ENCODE results near the gene LIPE.

LIPE gene

GRCh38 chr19:42380155-42380554, 47.0 kb downstream of the LIPE start:
- no peak for DNase-seq (ENCODE audit: low spot score)

- no peak for DNase-seq (ENCODE audit: low spot score)
Measured at GRCh38 chr19:42378225-42379215, 48.7 kb downstream of the LIPE start.

- no peak for DNase-seq (ENCODE audit: low spot score)
Measured at GRCh38 chr19:42376177-42376555, 51.0 kb downstream of the LIPE start.

- DNase-seq (ENCODE audit: low spot score): no peak
Measured at GRCh38 chr19:42375415-42376176, 51.6 kb downstream of the LIPE start.

GRCh38 chr19:42374826-42375376, 52.3 kb downstream of the LIPE start:
- no peak for DNase-seq (ENCODE audit: low spot score)

- no peak for DNase-seq (ENCODE audit: low spot score)
Measured at GRCh38 chr19:42370626-42371175, 56.5 kb downstream of the LIPE start.

- no peak for DNase-seq (ENCODE audit: low spot score)
Measured at GRCh38 chr19:42370068-42370520, 57.1 kb downstream of the LIPE start.

GRCh38 chr19:42369433-42370067, 57.6 kb downstream of the LIPE start:
- DNase-seq (ENCODE audit: low spot score): no peak

- no peak for DNase-seq (ENCODE audit: low spot score)
Measured at GRCh38 chr19:42368765-42369164, 58.4 kb downstream of the LIPE start.

GRCh38 chr19:42368360-42368759, 58.8 kb downstream of the LIPE start:
- DNase-seq (ENCODE audit: low spot score): no peak

GRCh38 chr19:42367929-42368328, 59.3 kb downstream of the LIPE start:
- DNase-seq (ENCODE audit: low spot score): no peak

- no peak for DNase-seq (ENCODE audit: low spot score)
Measured at GRCh38 chr19:42366673-42367072, 60.5 kb downstream of the LIPE start.

- no peak for DNase-seq (ENCODE audit: low spot score)
Measured at GRCh38 chr19:42363614-42364346, 63.4 kb downstream of the LIPE start.

- DNase-seq (ENCODE audit: low spot score): no peak
Measured at GRCh38 chr19:42362891-42363440, 64.2 kb downstream of the LIPE start.

- DNase-seq (ENCODE audit: low spot score): no peak
Measured at GRCh38 chr19:42362342-42362741, 64.8 kb downstream of the LIPE start.

GRCh38 chr19:42361545-42361910, 65.7 kb downstream of the LIPE start:
- DNase-seq (ENCODE audit: low spot score): no peak

- DNase-seq (ENCODE audit: low spot score): no peak
Measured at GRCh38 chr19:42360787-42361544, 66.2 kb downstream of the LIPE start.

- no peak for DNase-seq (ENCODE audit: low spot score)
Measured at GRCh38 chr19:42357290-42357689, 69.9 kb downstream of the LIPE start.

GRCh38 chr19:42356686-42357085, 70.5 kb downstream of the LIPE start:
- DNase-seq (ENCODE audit: low spot score): no peak

- no peak for DNase-seq (ENCODE audit: low spot score)
Measured at GRCh38 chr19:42355896-42356295, 71.3 kb downstream of the LIPE start.
